Measurements from ENCODE around the gene ATG3.
A peak's percentile ranks its signal among the peaks of the same experiment; 100 is the strongest.

ATG3 gene

DNA sequence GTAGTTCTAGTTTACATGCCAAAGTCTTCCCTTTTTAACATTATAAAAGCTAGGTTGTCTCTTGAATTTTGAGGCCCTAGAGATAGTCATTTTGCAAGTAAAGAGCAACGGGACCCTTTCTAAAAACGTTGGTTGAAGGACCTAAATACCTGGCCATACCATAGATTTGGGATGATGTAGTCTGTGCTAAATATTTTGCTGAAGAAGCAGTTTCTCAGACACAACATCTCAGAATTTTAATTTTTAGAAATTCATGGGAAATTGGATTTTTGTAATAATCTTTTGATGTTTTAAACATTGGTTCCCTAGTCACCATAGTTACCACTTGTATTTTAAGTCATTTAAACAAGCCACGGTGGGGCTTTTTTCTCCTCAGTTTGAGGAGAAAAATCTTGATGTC, 21.3 kb upstream of the ATG3 start:
- no peak overlapping the region for H3K4me3 ChIP-seq (ENCODE audit: control insufficient read depth, low read depth, low read length)
- DNase-seq (ENCODE audit: low read depth): no peak
- TF ChIP-seq, protein P1, sequence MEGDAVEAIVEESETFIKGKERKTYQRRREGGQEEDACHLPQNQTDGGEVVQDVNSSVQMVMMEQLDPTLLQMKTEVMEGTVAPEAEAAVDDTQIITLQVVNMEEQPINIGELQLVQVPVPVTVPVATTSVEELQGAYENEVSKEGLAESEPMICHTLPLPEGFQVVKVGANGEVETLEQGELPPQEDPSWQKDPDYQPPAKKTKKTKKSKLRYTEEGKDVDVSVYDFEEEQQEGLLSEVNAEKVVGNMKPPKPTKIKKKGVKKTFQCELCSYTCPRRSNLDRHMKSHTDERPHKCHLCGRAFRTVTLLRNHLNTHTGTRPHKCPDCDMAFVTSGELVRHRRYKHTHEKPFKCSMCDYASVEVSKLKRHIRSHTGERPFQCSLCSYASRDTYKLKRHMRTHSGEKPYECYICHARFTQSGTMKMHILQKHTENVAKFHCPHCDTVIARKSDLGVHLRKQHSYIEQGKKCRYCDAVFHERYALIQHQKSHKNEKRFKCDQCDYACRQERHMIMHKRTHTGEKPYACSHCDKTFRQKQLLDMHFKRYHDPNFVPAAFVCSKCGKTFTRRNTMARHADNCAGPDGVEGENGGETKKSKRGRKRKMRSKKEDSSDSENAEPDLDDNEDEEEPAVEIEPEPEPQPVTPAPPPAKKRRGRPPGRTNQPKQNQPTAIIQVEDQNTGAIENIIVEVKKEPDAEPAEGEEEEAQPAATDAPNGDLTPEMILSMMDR (conservative IDR thresholded peaks at IDR 0.05; ENCODE audit: control insufficient read depth, insufficient read depth, low read depth, low read length): no peak

DNA sequence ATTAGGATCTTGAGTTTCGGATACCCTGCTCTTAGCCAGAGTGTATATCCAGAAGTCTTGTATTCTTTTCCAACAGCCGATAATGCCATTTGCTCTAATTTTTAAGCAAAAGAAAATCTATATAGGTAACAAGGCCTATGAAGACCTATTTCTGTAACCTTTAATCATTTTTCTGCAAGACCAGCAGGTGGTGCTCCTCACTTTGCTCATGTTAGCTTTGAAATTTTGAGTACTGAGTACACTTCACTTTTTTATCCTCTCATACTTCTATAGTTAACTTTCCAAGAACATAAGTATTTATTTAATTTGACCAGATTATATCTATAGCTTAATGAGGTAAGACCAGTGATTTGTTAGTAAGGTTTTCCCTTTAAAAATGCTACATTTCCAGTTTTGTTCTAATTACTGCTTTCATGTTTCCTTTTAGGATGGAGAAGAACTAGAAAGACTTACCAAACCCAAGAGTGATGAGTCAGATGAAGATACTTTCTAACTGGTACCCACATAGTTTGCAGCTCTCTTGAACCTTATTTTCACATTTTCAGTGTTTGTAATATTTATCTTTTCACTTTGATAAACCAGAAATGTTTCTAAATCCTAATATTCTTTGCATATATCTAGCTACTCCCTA, 20.6 kb upstream of the ATG3 start:
- DNase-seq (ENCODE audit: low read depth): peak; percentile 84
- TF ChIP-seq, protein P1 (conservative IDR thresholded peaks at IDR 0.05; ENCODE audit: control insufficient read depth, insufficient read depth, low read depth, low read length): peak; percentile 70
- no peak overlapping the region for H3K4me3 ChIP-seq (ENCODE audit: control insufficient read depth, low read depth, low read length)

DNA sequence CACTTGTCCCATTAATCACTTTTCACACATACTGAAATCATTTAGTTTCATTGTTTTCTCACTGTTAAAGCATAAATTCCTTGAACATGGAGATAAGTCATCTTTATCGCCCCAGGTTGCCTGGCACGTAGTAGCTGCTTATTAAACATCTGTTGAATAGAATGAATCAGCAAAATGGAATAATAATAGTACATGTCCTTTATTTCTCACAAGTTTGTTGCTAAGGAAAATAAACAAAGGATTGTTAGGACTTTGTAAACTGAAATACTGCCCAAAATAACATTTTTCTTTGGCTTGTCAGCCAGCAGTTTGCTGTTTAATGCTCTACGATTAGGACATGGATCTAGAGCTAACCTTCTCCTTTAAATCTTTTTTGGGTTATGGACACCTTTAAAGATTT, 17.9 kb upstream of the ATG3 start:
- TF ChIP-seq, protein P1 (conservative IDR thresholded peaks at IDR 0.05; ENCODE audit: control insufficient read depth, insufficient read depth, low read depth, low read length): no peak
- H3K4me3 ChIP-seq (ENCODE audit: control insufficient read depth, low read depth, low read length): no peak overlapping the region
- peak; percentile 51 for DNase-seq (ENCODE audit: low read depth)

DNA sequence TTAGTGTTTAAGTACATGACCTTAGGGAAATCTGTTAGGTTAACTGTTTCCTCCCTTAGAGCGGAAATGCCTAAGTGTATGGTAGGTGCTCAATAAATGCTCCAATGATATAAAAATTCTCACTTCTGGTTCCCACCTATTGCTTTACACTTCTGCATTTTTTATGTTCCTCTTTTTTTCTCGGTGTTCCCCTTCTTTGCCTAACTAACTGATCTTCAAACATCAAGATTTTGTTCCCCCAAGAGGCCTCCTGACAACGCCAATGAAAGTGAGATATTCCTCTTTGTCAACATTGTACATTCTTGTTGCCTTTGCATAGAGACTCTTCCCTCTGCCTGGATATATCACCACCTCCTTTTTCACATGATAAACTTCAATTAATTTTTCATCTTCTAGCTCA, 17.5 kb upstream of the ATG3 start:
- no peak for DNase-seq (ENCODE audit: low read depth)
- TF ChIP-seq, protein P1 (conservative IDR thresholded peaks at IDR 0.05; ENCODE audit: control insufficient read depth, insufficient read depth, low read depth, low read length): no peak
- no peak overlapping the region for H3K4me3 ChIP-seq (ENCODE audit: control insufficient read depth, low read depth, low read length)

DNA sequence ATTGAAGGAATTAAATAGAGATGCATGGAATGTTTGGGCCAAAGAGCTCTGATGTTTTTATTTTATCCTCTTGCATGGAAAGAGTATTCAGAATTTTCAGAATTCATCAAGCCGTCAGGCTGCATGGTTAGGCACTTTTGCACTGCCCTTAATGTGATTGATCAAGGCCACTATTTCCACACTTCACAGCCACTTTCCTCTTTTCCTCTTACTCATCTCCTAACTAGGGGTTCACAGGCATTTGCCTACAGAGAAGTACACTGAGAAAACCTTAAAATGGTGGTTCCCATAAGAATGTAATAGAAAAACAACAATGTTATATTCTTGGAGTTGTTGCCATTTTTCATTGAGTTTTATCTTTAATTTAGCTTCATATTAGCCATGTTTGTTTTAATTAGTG, 10.9 kb upstream of the ATG3 start:
- no peak for DNase-seq (ENCODE audit: low read depth)
- TF ChIP-seq, protein P1 (conservative IDR thresholded peaks at IDR 0.05; ENCODE audit: control insufficient read depth, insufficient read depth, low read depth, low read length): no peak
- no peak overlapping the region for H3K4me3 ChIP-seq (ENCODE audit: control insufficient read depth, low read depth, low read length)

DNA sequence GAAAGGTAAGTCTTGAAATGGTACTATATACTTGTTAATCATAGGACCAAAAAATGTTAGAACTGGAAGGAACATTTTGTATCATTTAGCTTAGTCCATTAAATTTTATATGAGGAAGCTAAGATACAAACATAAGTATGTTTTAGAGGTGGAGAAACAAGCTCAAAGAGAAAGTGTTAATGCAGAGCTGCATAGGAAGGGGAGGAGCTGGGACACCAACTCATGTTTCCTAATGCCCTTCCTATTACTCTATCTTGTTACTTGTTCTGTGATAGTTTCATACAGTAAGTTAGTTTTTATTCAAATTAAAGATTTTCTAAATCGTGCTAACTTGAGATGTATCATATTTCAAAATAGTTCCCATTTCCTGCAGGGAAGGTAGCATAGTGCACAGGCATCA, 7.5 kb upstream of the ATG3 start:
- TF ChIP-seq, protein P1 (conservative IDR thresholded peaks at IDR 0.05; ENCODE audit: control insufficient read depth, insufficient read depth, low read depth, low read length): no peak
- DNase-seq (ENCODE audit: low read depth): no peak
- H3K4me3 ChIP-seq (ENCODE audit: control insufficient read depth, low read depth, low read length): no peak overlapping the region

DNA sequence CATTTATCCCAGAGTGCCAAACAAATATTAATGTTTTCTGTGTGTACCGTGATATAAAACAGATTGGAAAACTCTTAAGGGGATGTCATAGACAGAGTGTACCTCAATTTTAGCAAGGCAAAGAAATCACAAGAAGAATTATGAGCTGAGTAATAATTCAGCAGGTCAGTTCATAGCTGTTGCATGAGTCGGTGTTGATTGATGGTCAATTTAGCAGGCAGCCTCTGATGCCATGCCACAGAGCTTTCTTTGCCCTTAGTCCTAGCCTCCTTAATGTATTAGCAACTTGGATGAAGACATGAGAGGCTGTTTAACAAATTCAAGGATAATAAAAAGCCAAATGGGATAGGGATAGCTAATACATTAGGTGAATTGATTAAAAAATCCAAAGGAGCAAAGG, 6.9 kb upstream of the ATG3 start:
- TF ChIP-seq, protein P1 (conservative IDR thresholded peaks at IDR 0.05; ENCODE audit: control insufficient read depth, insufficient read depth, low read depth, low read length): no peak
- peak; percentile 41 for DNase-seq (ENCODE audit: low read depth)
- no peak overlapping the region for H3K4me3 ChIP-seq (ENCODE audit: control insufficient read depth, low read depth, low read length)
